T-helper 2 cell treated with Interferon-gamma antibody and Interleukin-4, amounts not matched to agents 5 μg/mL and 100 μg/mL, for 36 hours (primary cell): ENCODE data around the gene GRIK2.

Experiments
- DNase-seq: peaks from one replicate; pipeline ENCODE4 v3.0.0; 2021; ENCODE audit warnings: low spot score
- H3K27ac Mint-ChIP-seq: one replicate; pipeline ENCODE4 v1.8.0; 2021; ENCODE audit warnings: mild to moderate bottlenecking, mixed read lengths
- H3K27me3 Mint-ChIP-seq: one replicate; pipeline ENCODE4 v1.8.0; 2021; ENCODE audit warnings: low read depth, mixed read lengths
- H3K36me3 Mint-ChIP-seq: one replicate; pipeline ENCODE4 v1.8.0; 2021; ENCODE audit warnings: low read depth, mixed read lengths
- H3K4me1 Mint-ChIP-seq: one replicate; pipeline ENCODE4 v1.8.0; 2021; ENCODE audit warnings: low read depth, mixed read lengths
- H3K4me3 Mint-ChIP-seq: one replicate; pipeline ENCODE4 v1.8.0; 2022; ENCODE audit warnings: mild to moderate bottlenecking, moderate library complexity, mixed read lengths
- H3K9me3 Mint-ChIP-seq: one replicate; pipeline ENCODE4 v1.8.0; 2021; ENCODE audit warnings: mixed read lengths

The GRIK2 gene

GRCh38 chr6:101956961-101957360, 563.5 kb downstream of the GRIK2 start:
- no peak for DNase-seq
- Mint-ChIP-seq H3K4me1 (no peaks in the 10 kb centered on the region), H3K27me3 (no peaks in the 10 kb centered on the region), H3K27ac (no peak overlapping the region), H3K4me3 (no peak overlapping the region), H3K36me3 (no peaks in the 10 kb centered on the region), H3K9me3 (peaks cover 5% of the 10 kb centered on the region)

GRCh38 chr6:101961357-101961756, 567.8 kb downstream of the GRIK2 start:
- H3K27me3 Mint-ChIP-seq: no peaks in the 10 kb centered on the region
- H3K4me3 Mint-ChIP-seq: no peak overlapping the region
- H3K4me1 Mint-ChIP-seq: no peaks in the 10 kb centered on the region
- no peaks in the 10 kb centered on the region for H3K36me3 Mint-ChIP-seq
- H3K9me3 Mint-ChIP-seq: peaks cover 10% of the 10 kb centered on the region
- H3K27ac Mint-ChIP-seq: no peak overlapping the region
- no peak for DNase-seq

- no peaks in the 10 kb centered on the region for H3K9me3 Mint-ChIP-seq
- H3K27ac Mint-ChIP-seq: no peak overlapping the region
- no peak overlapping the region for H3K4me3 Mint-ChIP-seq
- H3K27me3 Mint-ChIP-seq: no peaks in the 10 kb centered on the region
- no peak for DNase-seq
- H3K4me1 Mint-ChIP-seq: no peaks in the 10 kb centered on the region
- H3K36me3 Mint-ChIP-seq: no peaks in the 10 kb centered on the region
Observed at GRCh38 chr6:101980924-101981323, 587.4 kb downstream of the GRIK2 start.

- Mint-ChIP-seq H3K9me3 (no peaks in the 10 kb centered on the region), H3K4me1 (no peaks in the 10 kb centered on the region), H3K4me3 (no peak overlapping the region), H3K27ac (no peak overlapping the region), H3K36me3 (no peaks in the 10 kb centered on the region), H3K27me3 (no peaks in the 10 kb centered on the region)
- no peak for DNase-seq
Observed at GRCh38 chr6:101986476-101986875, 593.0 kb downstream of the GRIK2 start.

- H3K27me3 Mint-ChIP-seq: no peaks in the 10 kb centered on the region
- no peaks in the 10 kb centered on the region for H3K9me3 Mint-ChIP-seq
Observed at GRCh38 chr6:101992286-101992685, 598.8 kb downstream of the GRIK2 start.

GRCh38 chr6:101994521-101994920, 601.0 kb downstream of the GRIK2 start:
- Mint-ChIP-seq H3K4me1 (no peaks in the 10 kb centered on the region), H3K27me3 (no peaks in the 10 kb centered on the region), H3K4me3 (no peak overlapping the region), H3K36me3 (no peaks in the 10 kb centered on the region), H3K9me3 (no peaks in the 10 kb centered on the region), H3K27ac (no peak overlapping the region)
- DNase-seq: no peak

More at GRCh38 chr6:101992286-101992685, 598.8 kb downstream of the GRIK2 start:
- H3K4me3 Mint-ChIP-seq: no peak overlapping the region
- H3K36me3 Mint-ChIP-seq: no peaks in the 10 kb centered on the region
- H3K27ac Mint-ChIP-seq: no peak overlapping the region
- H3K4me1 Mint-ChIP-seq: no peaks in the 10 kb centered on the region
- DNase-seq: no peak

- Mint-ChIP-seq H3K4me1 (no peaks in the 10 kb centered on the region), H3K4me3 (no peak overlapping the region), H3K9me3 (peaks cover 14% of the 10 kb centered on the region), H3K36me3 (no peaks in the 10 kb centered on the region), H3K27ac (no peak overlapping the region), H3K27me3 (no peaks in the 10 kb centered on the region)
- DNase-seq: no peak
Observed at GRCh38 chr6:102015431-102015830, 621.9 kb downstream of the GRIK2 start.

GRCh38 chr6:102022281-102022680, 628.8 kb downstream of the GRIK2 start:
- Mint-ChIP-seq H3K4me1 (no peaks in the 10 kb centered on the region), H3K9me3 (no peaks in the 10 kb centered on the region), H3K27ac (no peak overlapping the region), H3K27me3 (no peaks in the 10 kb centered on the region), H3K4me3 (no peak overlapping the region), H3K36me3 (no peaks in the 10 kb centered on the region)
- no peak for DNase-seq

GRCh38 chr6:102022803-102023202, 629.3 kb downstream of the GRIK2 start:
- no peaks in the 10 kb centered on the region for H3K9me3 Mint-ChIP-seq
- H3K27me3 Mint-ChIP-seq: no peaks in the 10 kb centered on the region
- H3K27ac Mint-ChIP-seq: no peak overlapping the region
- H3K4me1 Mint-ChIP-seq: no peaks in the 10 kb centered on the region
- no peak for DNase-seq
- H3K36me3 Mint-ChIP-seq: no peaks in the 10 kb centered on the region
- H3K4me3 Mint-ChIP-seq: no peak overlapping the region

- Mint-ChIP-seq H3K27ac (no peak overlapping the region), H3K4me1 (no peaks in the 10 kb centered on the region), H3K27me3 (no peaks in the 10 kb centered on the region), H3K36me3 (no peaks in the 10 kb centered on the region), H3K9me3 (no peaks in the 10 kb centered on the region), H3K4me3 (no peak overlapping the region)
- no peak for DNase-seq
Observed at GRCh38 chr6:102023977-102024657, 630.6 kb downstream of the GRIK2 start.

- Mint-ChIP-seq H3K27me3 (no peaks in the 10 kb centered on the region), H3K4me1 (no peaks in the 10 kb centered on the region), H3K27ac (no peak overlapping the region), H3K4me3 (no peak overlapping the region), H3K9me3 (peaks cover 1% of the 10 kb centered on the region), H3K36me3 (no peaks in the 10 kb centered on the region)
- no peak for DNase-seq
Observed at GRCh38 chr6:102026649-102027048, 633.1 kb downstream of the GRIK2 start.

- no peak for DNase-seq
- peaks cover 3% of the 10 kb centered on the region for H3K9me3 Mint-ChIP-seq
- no peaks in the 10 kb centered on the region for H3K36me3 Mint-ChIP-seq
- no peak overlapping the region for H3K27ac Mint-ChIP-seq
- no peaks in the 10 kb centered on the region for H3K27me3 Mint-ChIP-seq
- H3K4me1 Mint-ChIP-seq: no peaks in the 10 kb centered on the region
- H3K4me3 Mint-ChIP-seq: no peak overlapping the region
Observed at GRCh38 chr6:102028176-102028575, 634.7 kb downstream of the GRIK2 start.

GRCh38 chr6:102038964-102039363, 645.5 kb downstream of the GRIK2 start:
- no peaks in the 10 kb centered on the region for H3K27me3 Mint-ChIP-seq
- H3K9me3 Mint-ChIP-seq: peaks cover 8% of the 10 kb centered on the region
- H3K36me3 Mint-ChIP-seq: no peaks in the 10 kb centered on the region
- H3K27ac Mint-ChIP-seq: no peak overlapping the region
- H3K4me1 Mint-ChIP-seq: no peaks in the 10 kb centered on the region
- H3K4me3 Mint-ChIP-seq: no peak overlapping the region
- DNase-seq: no peak

- no peak overlapping the region for H3K4me3 Mint-ChIP-seq
- no peak for DNase-seq
- H3K27ac Mint-ChIP-seq: no peak overlapping the region
- no peaks in the 10 kb centered on the region for H3K4me1 Mint-ChIP-seq
- H3K36me3 Mint-ChIP-seq: no peaks in the 10 kb centered on the region
- H3K9me3 Mint-ChIP-seq: peaks cover 13% of the 10 kb centered on the region
- no peaks in the 10 kb centered on the region for H3K27me3 Mint-ChIP-seq
Observed at GRCh38 chr6:102039441-102039840, 645.9 kb downstream of the GRIK2 start.

GRCh38 chr6:102051001-102051400, 657.5 kb downstream of the GRIK2 start:
- H3K27ac Mint-ChIP-seq: no peak overlapping the region
- peaks cover 11% of the 10 kb centered on the region for H3K9me3 Mint-ChIP-seq
- H3K4me1 Mint-ChIP-seq: no peaks in the 10 kb centered on the region
- H3K4me3 Mint-ChIP-seq: no peak overlapping the region
- DNase-seq: no peak
- no peaks in the 10 kb centered on the region for H3K36me3 Mint-ChIP-seq
- H3K27me3 Mint-ChIP-seq: no peaks in the 10 kb centered on the region
